PC-9 (cell line): ENCODE results near the gene USF1. TPM values are rescaled to one million over a fixed set of nuclear protein-coding genes. Genes with fewer than 3 reads are reported as not detected.

Experiments
- BruUV-seq: library from RNA; stranded (reverse); fragments of 400-500 nt; replicated peaks from 2 replicates; lab custom pipeline; 2021; lab: Mats Ljungman, UMichigan
- CTCF ChIA-PET: fragments of 300-600 bp; sonication (Branson Sonifier 250); formaldehyde crosslinking; loops from one replicate; lab custom pipeline; 2022; ENCODE audit warnings: antibody characterized with exemption; lab: Charles Lee
- POLR2A ChIA-PET: fragments of 300-600 bp; sonication (Branson Sonifier 250); formaldehyde crosslinking; loops from one replicate; lab custom pipeline; 2022; ENCODE audit warnings: antibody characterized with exemption; ENCODE audit not compliant: unreplicated experiment; lab: Charles Lee
- DNase-seq, 2 experiments: peaks; one replicate each; pipeline versions ENCODE4 v3.0.0 to v3.0.0-alpha.2; 2015 to 2022; ENCODE audit warnings: mixed read lengths in 1 of 2
- H2AFZ ChIP-seq: fragments of 200-600 bp; sonication (generic); 2 replicates; pipeline ENCODE4 v1.8.1; 2017; ENCODE audit warnings: antibody characterized with exemption
- H3F3A ChIP-seq: fragments of 200-600 bp; sonication (generic); 2 replicates; pipeline ENCODE4 v1.8.1; 2017; ENCODE audit warnings: antibody characterized with exemption, mild to moderate bottlenecking, low read depth; ENCODE audit not compliant: insufficient read depth
- H3K27ac ChIP-seq: fragments of 200-600 bp; sonication (generic); 2 replicates; pipeline ENCODE4 v1.6.1; 2016; ENCODE audit warnings: mixed run types
- H3K27me3 ChIP-seq: fragments of 200-600 bp; sonication (generic); 2 replicates; pipeline ENCODE4 v1.6.1; 2016; ENCODE audit warnings: low read depth, mixed run types; ENCODE audit not compliant: insufficient read depth
- H3K36me3 ChIP-seq: fragments of 200-600 bp; sonication (generic); 2 replicates; pipeline ENCODE4 v1.6.1; 2016; ENCODE audit warnings: low read depth, mixed run types
- H3K4me1 ChIP-seq: fragments of 200-600 bp; sonication (generic); replicated peaks from 2 replicates; pipeline ENCODE4 v1.6.1; 2016; ENCODE audit warnings: mixed run types; ENCODE audit not compliant: insufficient read depth
- H3K4me2 ChIP-seq: fragments of 200-600 bp; sonication (generic); 2 replicates; pipeline ENCODE4 v1.6.1; 2017; ENCODE audit warnings: mixed run types
- H3K4me3 ChIP-seq: fragments of 200-600 bp; sonication (generic); 2 replicates; pipeline ENCODE4 v1.6.1; 2016; ENCODE audit warnings: mixed run types
- H3K79me2 ChIP-seq: fragments of 200-600 bp; sonication (generic); 2 replicates; pipeline ENCODE4 v1.6.1; 2017; ENCODE audit warnings: low read depth, mixed run types
- H3K9me2 ChIP-seq: fragments of 200-600 bp; sonication (generic); 2 replicates; pipeline ENCODE4 v1.8.1; 2017; ENCODE audit warnings: mild to moderate bottlenecking; ENCODE audit not compliant: insufficient read depth
- H3K9me3 ChIP-seq: fragments of 200-600 bp; sonication (generic); 2 replicates; pipeline ENCODE4 v1.8.1; 2016; ENCODE audit warnings: low read depth; ENCODE audit not compliant: insufficient read depth
- H4K20me1 ChIP-seq: fragments of 200-600 bp; sonication (generic); 2 replicates; pipeline ENCODE4 v1.8.1; 2017; ENCODE audit not compliant: insufficient read depth
- CTCF ChIP-seq: fragments of 200-600 bp; sonication (generic); conservative IDR thresholded peaks from 2 replicates; pipeline ENCODE4 v1.6.1; 2017; ENCODE audit warnings: mixed run types, antibody characterized with exemption, mild to moderate bottlenecking, moderate library complexity
- EZH2 ChIP-seq: fragments of 200-600 bp; sonication (generic); IDR thresholded peaks from 2 replicates; pipeline ENCODE4 v1.8.0; 2017; ENCODE audit warnings: antibody characterized with exemption, low read depth
- intact Hi-C: fragments of 100-400 bp; cut with micrococcal nuclease; formaldehyde crosslinking; loops from one replicate; pipeline ENCODE4 v1.10.0; 2022; ENCODE audit not compliant: unreplicated experiment
- total RNA-seq: library from RNA; stranded (reverse); gene quantifications from 2 replicates; pipeline ENCODE4 v1.2.3, GENCODE V29; 2021

Gene USF1
- total RNA-seq, 1 experiment from 2014 or later, result 43.2 TPM

GRCh38 chr1:161082483-161082882 lies 36.7 kb upstream of the USF1 start:
- Histone ChIP-seq H3K79me2 (peaks cover 61% of the 10 kb centered on the region), H3K4me3 (peak overlapping the region; percentile 4; the same call in 1 of the 2 replicates), H3K4me2 (peak overlapping the region; percentile 50), H3K9me2 (no peaks in the 10 kb centered on the region), H3K27ac (peak overlapping the region; percentile 81), H3K36me3 (no peaks in the 10 kb centered on the region), H4K20me1 (no peaks in the 10 kb centered on the region), H3F3A (peaks cover 30% of the 10 kb centered on the region; the same call in 1 of the 2 replicates), H3K4me1 (peaks cover 68% of the 10 kb centered on the region), H3K27me3 (no peaks in the 10 kb centered on the region), H2AFZ (no peak overlapping the region), H3K9me3 (no peaks in the 10 kb centered on the region)
- TF ChIP-seq EZH2, result no peak
- no peak for TF ChIP-seq CTCF
- intact Hi-C loops, result loop anchor here (2.0 kb wide), 2 partner anchors 14 to 38 kb away; partner anchors contain the start of gene USF1
- peak; percentile 70 to 75 for DNase-seq
- ChIA-PET POLR2A (no interaction called here), CTCF (no interaction called here)
- no TSS peak for BruUV-seq

GRCh38 chr1:161081519-161081918 lies 35.7 kb upstream of the USF1 start:
- Histone ChIP-seq H3K4me1 (peaks cover 59% of the 10 kb centered on the region), H3K27me3 (no peaks in the 10 kb centered on the region), H4K20me1 (no peaks in the 10 kb centered on the region), H3K27ac (0 out of 2 replicates have a peak overlapping the region, but pooled peaks have one; percentile 81), H3K9me3 (no peaks in the 10 kb centered on the region), H3K79me2 (peaks cover 51% of the 10 kb centered on the region), H3K4me3 (no peak overlapping the region), H3K4me2 (no peak overlapping the region), H2AFZ (no peak overlapping the region), H3F3A (peaks cover 24% of the 10 kb centered on the region; the same call in 1 of the 2 replicates), H3K36me3 (no peaks in the 10 kb centered on the region), H3K9me2 (no peaks in the 10 kb centered on the region)
- TF ChIP-seq CTCF, result no peak
- TF ChIP-seq EZH2, result no peak
- no peak for DNase-seq
- CTCF ChIA-PET, result no interaction called here
- POLR2A ChIA-PET, result interaction anchor here (0.5 to 0.6 kb wide), 2 partner anchors 30 to 685 kb away, joined by 3 to 17 read pairs; no protein-coding TSS in a partner anchor
- no TSS peak for BruUV-seq
- intact Hi-C loops, result no loop called here

GRCh38 chr1:161080441-161081405 lies 34.9 kb upstream of the USF1 start:
- Histone ChIP-seq H3K9me3 (no peaks in the 10 kb centered on the region), H3K4me1 (peaks cover 51% of the 10 kb centered on the region), H3F3A (peaks cover 24% of the 10 kb centered on the region; the same call in 1 of the 2 replicates), H3K27me3 (no peaks in the 10 kb centered on the region), H2AFZ (no peak overlapping the region), H3K79me2 (peaks cover 43% of the 10 kb centered on the region), H4K20me1 (no peaks in the 10 kb centered on the region), H3K9me2 (no peaks in the 10 kb centered on the region), H3K27ac (no peak overlapping the region), H3K36me3 (no peaks in the 10 kb centered on the region), H3K4me3 (no peak overlapping the region), H3K4me2 (peak overlapping the region; percentile 40)
- POLR2A ChIA-PET, result interaction anchor here (0.5 kb wide), 1 partner anchor 29 kb away, joined by 17 read pairs; no protein-coding TSS in a partner anchor
- intact Hi-C loops, result no loop called here
- no TSS peak for BruUV-seq
- no peak for DNase-seq
- no peak for TF ChIP-seq EZH2
- TF ChIP-seq CTCF, result no peak
- CTCF ChIA-PET, result no interaction called here
